ENCODE results near the gene ARHGAP12. TPM values are rescaled to one million over a fixed set of nuclear protein-coding genes. Genes with fewer than 3 reads are reported as not detected.
A peak's percentile ranks its signal among the peaks of the same experiment; 100 is the strongest.

Gene ARHGAP12
- total RNA-seq, 1 experiment from 2014 or later = 39.5 TPM

GRCh38 chr10:31929261-31930022 is 811 bp upstream of the ARHGAP12 start:
- CTCF ChIA-PET = interaction anchor here (0.7 to 1.7 kb wide), 4 partner anchors 67 to 309 kb away, joined by 3 to 7 read pairs (median 4); no protein-coding TSS in a partner anchor

GRCh38 chr10:31927884-31928548 is 615 bp downstream of the ARHGAP12 start:
- peak overlapping the region; percentile 92 for H3K4me3 Mint-ChIP-seq
- ATAC-seq (peak; percentile 57), DNase-seq (ENCODE audit: low spot score) (peak; percentile 56)
- TF ChIP-seq ZNF423 (CRISPR knock-in tag; IDR thresholded peaks at IDR 0.05) (peak; percentile 84), FOXP4 (CRISPR knock-in tag; IDR thresholded peaks at IDR 0.05) (0 out of 2 replicates have a peak, but pooled peaks have one; percentile 19), FOXJ3 (CRISPR knock-in tag; IDR thresholded peaks at IDR 0.05; ENCODE audit: borderline replicate concordance) (no peak), ETV6 (CRISPR knock-in tag; IDR thresholded peaks at IDR 0.05) (no peak; the same call in 1 of the 2 replicates), PRDM15 (CRISPR knock-in tag; IDR thresholded peaks at IDR 0.05) (no peak), MXD4 (CRISPR knock-in tag; IDR thresholded peaks at IDR 0.05; ENCODE audit: borderline replicate concordance) (no peak), TP53 (CRISPR knock-in tag; IDR thresholded peaks at IDR 0.05) (no peak), PRRX2 (CRISPR knock-in tag; IDR thresholded peaks at IDR 0.05) (no peak), ZNF138 (CRISPR knock-in tag; conservative IDR thresholded peaks at IDR 0.05) (no peak), HMGXB4 (CRISPR knock-in tag; IDR thresholded peaks at IDR 0.05) (peak; percentile 20; the same call in 1 of the 2 replicates)
- CTCF ChIA-PET = interaction anchor here (1.1 to 1.2 kb wide), 3 partner anchors 13 to 76 kb away, joined by 3 to 7 read pairs (median 6); no protein-coding TSS in a partner anchor
- H3K36me3 Mint-ChIP-seq = peaks cover 13% of the 10 kb centered on the region
- POLR2A ChIA-PET = interaction anchor here (1.5 kb wide), 1 partner anchor 168 kb away, joined by 4 read pairs; no protein-coding TSS in a partner anchor
- peak overlapping the region; percentile 91 for H3K27ac Mint-ChIP-seq
- H3K9me3 Mint-ChIP-seq = peaks cover 12% of the 10 kb centered on the region
- H3K4me1 Mint-ChIP-seq = peaks cover 38% of the 10 kb centered on the region
- H3K27me3 Mint-ChIP-seq (ENCODE audit: low read depth) = no peaks in the 10 kb centered on the region

More at GRCh38 chr10:31929261-31930022, 811 bp upstream of the ARHGAP12 start:
- no peaks in the 10 kb centered on the region for H3K36me3 Mint-ChIP-seq
- DNase-seq (ENCODE audit: low spot score) (peak; percentile 27), ATAC-seq (peak; percentile 4)
- peaks cover 38% of the 10 kb centered on the region for H3K4me1 Mint-ChIP-seq
- 0 out of 2 replicates have a peak, but pooled peaks have one; percentile 25 for TF ChIP-seq ARID4B (CRISPR knock-in tag; IDR thresholded peaks at IDR 0.05; ENCODE audit: borderline replicate concordance)
- no peak for TF ChIP-seq EMX1 (CRISPR knock-in tag; IDR thresholded peaks at IDR 0.05)
- H3K27me3 Mint-ChIP-seq (ENCODE audit: low read depth) = no peaks in the 10 kb centered on the region
- peak overlapping the region; percentile 79 for H3K4me3 Mint-ChIP-seq
- POLR2A ChIA-PET = no interaction called here
- peak overlapping the region; percentile 53 for H3K27ac Mint-ChIP-seq
- no peaks in the 10 kb centered on the region for H3K9me3 Mint-ChIP-seq
